PFSK-1 (cell line): ENCODE results near the gene TFF2.

ENCODE experiments used
- POLR2AphosphoS5 ChIP-seq: IDR thresholded peaks from 2 replicates; pipeline ENCODE4 v1.6.1; 2012; ENCODE audit warnings: low read depth, mild to moderate bottlenecking, control low read depth, low read length, moderate library complexity
- REST ChIP-seq, 2 experiments: IDR thresholded peaks; 2 replicates each; pipeline versions ENCODE4 v1.6.1 to v1.8.0; 2011 to 2012; ENCODE audit warnings: low read depth in 2 of 2, low read length in 2 of 2, control low read depth in 1 of 2, inconsistent platforms in 1 of 2, mild to moderate bottlenecking in 1 of 2, moderate library complexity in 1 of 2; ENCODE audit not compliant: insufficient read depth in 1 of 2
- SIN3A ChIP-seq: IDR thresholded peaks from 2 replicates; pipeline ENCODE4 v1.6.1; 2012; ENCODE audit warnings: mild to moderate bottlenecking, low read length, moderate library complexity, borderline replicate concordance; ENCODE audit not compliant: insufficient read depth

GRCh38 chr21:42320791-42321190 is 30.0 kb downstream of the TFF2 start:
- TF ChIP-seq POLR2AphosphoS5 (no peak), REST (IDR thresholded peaks at IDR 0.05; ENCODE audit: insufficient read depth in 1 of 2, low read depth in 2 of 2, low read length in 2 of 2) (no peak), SIN3A (no peak)
